DOHH2 (cell line): ENCODE measurements around the gene MZF1.

Source experiments
- CTCF ChIP-seq: fragments of 200-600 bp; sonication (generic); IDR thresholded peaks from one replicate; pipeline ENCODE4 v1.5.1; 2014; ENCODE audit warnings: antibody characterized with exemption, mild to moderate bottlenecking, low read depth, low read length; ENCODE audit not compliant: poor library complexity, severe bottlenecking
- EZH2phosphoT487 ChIP-seq: fragments of 200-600 bp; sonication (generic); IDR thresholded peaks from 2 replicates; pipeline ENCODE4 v1.6.1; 2017; ENCODE audit warnings: borderline replicate concordance, mild to moderate bottlenecking, antibody characterized with exemption, low read length, moderate library complexity, mixed read lengths

GRCh38 chr19:58531034-58531840 is 41.9 kb downstream of the MZF1 start:
- no peak for TF ChIP-seq CTCF
- TF ChIP-seq EZH2phosphoT487, result no peak
